Kidney (tissue), 14 donors: ENCODE results near the gene CDCP2. TPM values are rescaled to one million over a fixed set of nuclear protein-coding genes. Genes with fewer than 3 reads are reported as not detected.

Source experiments
- DNase-seq, 5 donors: peaks; one replicate each; pipeline ENCODE4 v3.0.0-alpha.2; 2013 to 2020
- FAIRE-seq: peaks from 2 replicates; lab custom pipeline; 2012; peaks lifted over from hg19 to GRCh38; lab: Jason Lieb, UNC
- H3K27ac ChIP-seq, 2 donors: one replicate each; pipeline ENCODE4 v1.7.0; 2013; ENCODE audit warnings: low read depth in 2 of 2, low read length in 2 of 2, inconsistent platforms in 1 of 2
- H3K27me3 ChIP-seq: one replicate; pipeline ENCODE4 v1.7.1; 2013; ENCODE audit warnings: low read length, inconsistent platforms; ENCODE audit not compliant: control insufficient read depth, insufficient read depth
- H3K36me3 ChIP-seq, 3 donors: one replicate each; pipeline versions ENCODE4 v1.7.0 to v1.7.1; 2013; ENCODE audit warnings: low read length in 3 of 3, control low read depth in 1 of 3, inconsistent platforms in 1 of 3; ENCODE audit not compliant: insufficient read depth in 3 of 3, control insufficient read depth in 2 of 3
- H3K4me1 ChIP-seq, 3 donors: one replicate each; pipeline versions ENCODE4 v1.7.0 to v1.7.1; 2013; ENCODE audit warnings: low read length in 3 of 3, inconsistent platforms in 1 of 3, low read depth in 1 of 3; ENCODE audit not compliant: control insufficient read depth in 2 of 3, insufficient read depth in 2 of 3
- H3K4me3 ChIP-seq, 3 donors: one replicate each; pipeline versions ENCODE4 v1.7.0 to v1.8.1; 2013; ENCODE audit warnings: low read length in 3 of 3, control low read depth in 1 of 3, inconsistent platforms in 1 of 3
- H3K9ac ChIP-seq, 3 donors: one replicate each; pipeline versions ENCODE4 v1.7.0 to v1.7.1; 2013; ENCODE audit warnings: low read length in 3 of 3, control low read depth in 1 of 3, inconsistent platforms in 1 of 3
- H3K9me3 ChIP-seq, 3 donors: one replicate each; pipeline versions ENCODE4 v1.7.0 to v1.7.1; 2013; ENCODE audit warnings: low read length in 3 of 3, control low read depth in 1 of 3, inconsistent platforms in 1 of 3; ENCODE audit not compliant: control insufficient read depth in 2 of 3, insufficient read depth in 1 of 3
- intact Hi-C: fragments of 100-400 bp; cut with DNase I; formaldehyde crosslinking; loops from one replicate; pipeline ENCODE4 v1.11.1; 2022
- polyA plus RNA-seq: library from polyadenylated mRNA; stranded (reverse); fragments of 350-450 nt; fragmentation: Illumina TruSeq; extraction: RNeasy Lipid Tissue Mini Kit (QIAGEN cat#74804); gene quantifications from one replicate; pipeline ENCODE4 v1.2.3, GENCODE V29; 2014; ENCODE audit warnings: low read depth, low replicate concordance; ENCODE audit not compliant: insufficient read depth
- total RNA-seq: library from RNA; stranded (reverse); fragmentation: NEBNext Ultra II Directional; extraction: Animal tissue kit (Norgen Biotek cat#: 25700); gene quantifications from one replicate; pipeline ENCODE4 v1.2.1, GENCODE V29; 2021
- TF ChIP-seq, protein P1 (sequence below): IDR thresholded peaks from 3 replicates; pipeline ENCODE4 v1.5.1; 2012; ENCODE audit warnings: mild to moderate bottlenecking, moderate library complexity, borderline replicate concordance; ENCODE audit not compliant: insufficient read depth; ENCODE audit errors: extremely low read depth
- donor health status: control.
- donor health status: control.
- donor health status: control.
- donor health status: control.
- donor health status: control.
- donor health status: DM: yes; HTN: yes; CAD: no.
- donor health status: Normal renal cell carcinoma (clear cell type).

Gene CDCP2
- total and polyA plus RNA-seq, 2 donors from 2014 or later = 0.54 TPM; not detected in 1

DNA sequence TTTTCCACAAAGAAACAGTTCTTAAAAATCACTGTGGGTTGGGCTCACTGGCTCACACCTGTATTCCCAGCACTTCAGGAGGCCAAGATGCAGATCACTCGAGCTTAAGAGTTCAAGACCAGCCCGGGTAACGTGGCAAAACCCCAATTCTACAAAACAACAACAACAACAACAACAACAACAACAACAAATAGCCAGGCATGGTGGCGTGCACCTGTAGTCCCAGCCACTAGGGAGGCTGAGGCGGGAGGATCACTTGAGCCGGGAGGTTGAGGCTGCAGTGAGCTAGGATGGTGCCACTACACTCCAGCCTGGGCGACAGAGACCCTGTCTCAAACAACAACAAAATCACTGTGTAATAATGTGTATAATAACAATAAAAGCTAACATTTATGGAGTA is 40.8 kb downstream of the CDCP2 start:
- Histone ChIP-seq H3K9me3 (no peaks in the 10 kb centered on the region), H3K4me3 (no peak overlapping the region), H3K9ac (no peak overlapping the region), H3K27me3 (no peaks in the 10 kb centered on the region), H3K4me1 (peaks cover 0 to 4% (median 0%) of the 10 kb centered on the region in 3 donors), H3K36me3 (no peaks in the 10 kb centered on the region), H3K27ac (no peak overlapping the region)
- DNase-seq = no peak
- intact Hi-C loops = no loop called here
- TF ChIP-seq, protein P1, sequence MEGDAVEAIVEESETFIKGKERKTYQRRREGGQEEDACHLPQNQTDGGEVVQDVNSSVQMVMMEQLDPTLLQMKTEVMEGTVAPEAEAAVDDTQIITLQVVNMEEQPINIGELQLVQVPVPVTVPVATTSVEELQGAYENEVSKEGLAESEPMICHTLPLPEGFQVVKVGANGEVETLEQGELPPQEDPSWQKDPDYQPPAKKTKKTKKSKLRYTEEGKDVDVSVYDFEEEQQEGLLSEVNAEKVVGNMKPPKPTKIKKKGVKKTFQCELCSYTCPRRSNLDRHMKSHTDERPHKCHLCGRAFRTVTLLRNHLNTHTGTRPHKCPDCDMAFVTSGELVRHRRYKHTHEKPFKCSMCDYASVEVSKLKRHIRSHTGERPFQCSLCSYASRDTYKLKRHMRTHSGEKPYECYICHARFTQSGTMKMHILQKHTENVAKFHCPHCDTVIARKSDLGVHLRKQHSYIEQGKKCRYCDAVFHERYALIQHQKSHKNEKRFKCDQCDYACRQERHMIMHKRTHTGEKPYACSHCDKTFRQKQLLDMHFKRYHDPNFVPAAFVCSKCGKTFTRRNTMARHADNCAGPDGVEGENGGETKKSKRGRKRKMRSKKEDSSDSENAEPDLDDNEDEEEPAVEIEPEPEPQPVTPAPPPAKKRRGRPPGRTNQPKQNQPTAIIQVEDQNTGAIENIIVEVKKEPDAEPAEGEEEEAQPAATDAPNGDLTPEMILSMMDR = no peak
- FAIRE-seq = no peak

DNA sequence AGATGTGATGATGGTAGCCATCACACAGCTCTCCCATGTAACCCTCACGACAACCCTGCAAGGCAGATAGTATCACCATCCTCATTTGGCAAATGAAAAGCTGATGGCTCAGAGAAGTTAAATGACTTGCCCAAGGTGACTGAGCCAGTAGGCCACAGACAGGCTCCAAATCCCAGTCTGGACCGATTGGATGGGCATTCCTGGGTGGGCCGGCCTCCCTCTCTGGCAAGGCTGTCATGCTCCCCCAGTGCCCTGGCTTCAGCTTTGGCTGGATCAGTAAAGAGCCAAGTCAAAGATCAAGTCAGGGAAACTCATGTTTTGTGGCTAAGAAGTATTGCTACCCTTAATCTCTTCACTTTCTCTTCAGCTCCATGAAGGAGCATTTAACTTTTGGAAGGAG is 41.2 kb downstream of the CDCP2 start:
- DNase-seq = no peak
- Histone ChIP-seq H3K36me3 (no peaks in the 10 kb centered on the region), H3K9me3 (no peaks in the 10 kb centered on the region), H3K9ac (no peak overlapping the region), H3K27me3 (no peaks in the 10 kb centered on the region), H3K4me1 (peaks cover 0 to 4% (median 0%) of the 10 kb centered on the region in 3 donors), H3K27ac (no peak overlapping the region), H3K4me3 (no peak overlapping the region)
- no peak for FAIRE-seq
- TF ChIP-seq, protein P1 = no peak
- intact Hi-C loops = no loop called here

DNA sequence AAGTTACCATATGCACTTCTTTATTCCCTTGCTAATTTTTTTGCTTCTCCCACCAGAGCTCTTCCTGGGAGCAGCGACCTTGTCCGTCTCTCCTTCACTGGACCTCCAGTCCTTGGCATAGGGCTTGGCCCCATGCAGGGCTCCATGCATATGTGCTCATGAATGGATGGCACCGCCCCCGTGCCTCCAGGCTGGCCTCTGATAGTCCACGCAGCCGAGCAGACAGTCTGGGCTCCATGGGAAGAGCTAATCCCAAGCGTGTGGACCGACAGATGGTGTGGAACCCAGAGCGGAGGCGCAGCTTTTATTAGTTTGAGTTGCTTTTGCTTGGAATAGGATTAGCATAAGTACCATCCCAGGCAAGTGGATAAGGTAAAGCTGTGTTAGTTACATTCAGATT is 41.8 kb downstream of the CDCP2 start:
- H3K9ac ChIP-seq = no peak overlapping the region
- H3K27me3 ChIP-seq = no peaks in the 10 kb centered on the region
- H3K36me3 ChIP-seq = no peaks in the 10 kb centered on the region
- no peak for DNase-seq
- no peak overlapping the region for H3K4me3 ChIP-seq
- TF ChIP-seq, protein P1 = no peak
- peaks cover 0 to 4% (median 0%) of the 10 kb centered on the region in 3 donors for H3K4me1 ChIP-seq
- H3K9me3 ChIP-seq = no peaks in the 10 kb centered on the region
- intact Hi-C loops = no loop called here
- FAIRE-seq = no peak
- H3K27ac ChIP-seq = no peak overlapping the region
